Thyroid gland (tissue), 4 donors: Measurements from ENCODE around the gene LDHAL6B.

Experiments
- CTCF ChIP-seq, 6 experiments: fragments of 200-600 bp in 3 of 6; fragments of 450-650 bp in 3 of 6; sonication (generic) in 3 of 6; IDR thresholded peaks; one replicate each; pipeline ENCODE4 v1.5.1; 2016 to 2019; ENCODE audit warnings: antibody characterized with exemption in 6 of 6, mild to moderate bottlenecking in 2 of 6, inconsistent platforms in 1 of 6, moderate library complexity in 1 of 6
- POLR2A ChIP-seq, 2 donors: fragments of 450-650 bp; IDR thresholded peaks; one replicate each; pipeline ENCODE4 v1.6.1; 2017; ENCODE audit warnings: antibody characterized with exemption in 2 of 2, mild to moderate bottlenecking in 2 of 2, moderate library complexity in 1 of 2

GRCh38 chr15:59252137-59252536 lies 45.5 kb downstream of the LDHAL6B start:
- TF ChIP-seq CTCF (IDR thresholded peaks at IDR 0.05): no peak
- no peak for TF ChIP-seq POLR2A (IDR thresholded peaks at IDR 0.05)
